Ectodermal cell (in vitro differentiated cells): ENCODE measurements around the gene CHD3.

Experiments
- H3K27ac ChIP-seq: 2 replicates; pipeline ENCODE4 v1.7.0; 2013; ENCODE audit warnings: mild to moderate bottlenecking, low read depth, low read length; ENCODE audit not compliant: insufficient read depth, poor library complexity, severe bottlenecking
- H3K27me3 ChIP-seq: 2 replicates; pipeline ENCODE4 v1.7.0; 2013; ENCODE audit warnings: mild to moderate bottlenecking, low read length; ENCODE audit not compliant: insufficient read depth, control insufficient read depth, poor library complexity, severe bottlenecking
- H3K36me3 ChIP-seq: one replicate; pipeline ENCODE4 v1.7.0; 2013; ENCODE audit warnings: low read length; ENCODE audit not compliant: control insufficient read depth, insufficient read depth
- H3K4me1 ChIP-seq: one replicate; pipeline ENCODE4 v1.7.0; 2013; ENCODE audit warnings: low read length; ENCODE audit not compliant: control insufficient read depth, insufficient read depth
- H3K4me3 ChIP-seq: 2 replicates; pipeline ENCODE4 v1.7.0; 2013; ENCODE audit warnings: low read depth, low read length, control low read depth; ENCODE audit not compliant: insufficient read depth
- H3K9me3 ChIP-seq: 2 replicates; pipeline ENCODE4 v1.7.0; 2013; ENCODE audit warnings: mild to moderate bottlenecking, low read length, moderate library complexity; ENCODE audit not compliant: control insufficient read depth
- WGBS, 2 experiments: methylation state at CpG; one replicate each; pipeline ENCODE4 v1.1.7; 2013; ENCODE audit warnings: missing lambda C conversion rate in 2 of 2; 5-methylcytosine and 5-hydroxymethylcytosine counted together

Gene CHD3

GRCh38 chr17:7916808-7917207 is 28.2 kb downstream of the CHD3 start:
- H3K36me3 ChIP-seq, result no peaks in the 10 kb centered on the region
- H3K27me3 ChIP-seq, result peaks cover 48% of the 10 kb centered on the region
- H3K27ac ChIP-seq, result no peak overlapping the region
- H3K4me3 ChIP-seq, result no peak overlapping the region
- WGBS, 2 experiments, result 66 to 77% methylated on average over 2 of the region's 2 CpGs
- H3K4me1 ChIP-seq, result peaks cover 9% of the 10 kb centered on the region
- no peaks in the 10 kb centered on the region for H3K9me3 ChIP-seq

- no peak overlapping the region for H3K27ac ChIP-seq
These were observed 33.8 kb downstream of the CHD3 start for GRCh38 chr17:7922269-7922844.

GRCh38 chr17:7922845-7923628 is 34.4 kb downstream of the CHD3 start:
- Histone ChIP-seq H3K27me3 (peaks cover 72% of the 10 kb centered on the region), H3K36me3 (no peaks in the 10 kb centered on the region), H3K27ac (no peak overlapping the region), H3K9me3 (no peaks in the 10 kb centered on the region), H3K4me3 (peak overlapping the region; percentile 22), H3K4me1 (no peaks in the 10 kb centered on the region)
- 30 to 31% methylated on average over 45 of the region's 45 CpGs for WGBS, 2 experiments

More at GRCh38 chr17:7922269-7922844, 33.8 kb downstream of the CHD3 start:
- Histone ChIP-seq H3K36me3 (no peaks in the 10 kb centered on the region), H3K4me3 (no peak overlapping the region), H3K4me1 (no peaks in the 10 kb centered on the region), H3K9me3 (no peaks in the 10 kb centered on the region), H3K27me3 (peaks cover 70% of the 10 kb centered on the region)
- WGBS, 2 experiments, result 55 to 57% methylated on average over 16 of the region's 16 CpGs

- 82% methylated on average over 3 of the region's 3 CpGs for whole genome bisulfite sequencing, 2 experiments
These were observed 39.0 kb downstream of the CHD3 start for GRCh38 chr17:7927596-7927995.

GRCh38 chr17:7929158-7930023 is 40.8 kb downstream of the CHD3 start, which contains the start of gene KCNAB3:
Gene KCNAB3, minus strand, starts transcription at chr17:7929856. Its CDS starts 421 bp downstream, at chr17:7929435.
- WGBS, 2 experiments, result 10% methylated on average over 67 of the region's 67 CpGs
- Histone ChIP-seq H3K9me3 (no peaks in the 10 kb centered on the region), H3K36me3 (no peaks in the 10 kb centered on the region), H3K27me3 (peaks cover 50% of the 10 kb centered on the region), H3K4me1 (no peaks in the 10 kb centered on the region), H3K4me3 (peak within 1 kb of the TSS; percentile 27), H3K27ac (no peak within 1 kb of the TSS)

More at GRCh38 chr17:7927596-7927995, 39.0 kb downstream of the CHD3 start:
- peaks cover 68% of the 10 kb centered on the region for H3K27me3 ChIP-seq
- H3K4me3 ChIP-seq, result no peak overlapping the region
- no peak overlapping the region for H3K27ac ChIP-seq
- H3K4me1 ChIP-seq, result no peaks in the 10 kb centered on the region
- no peaks in the 10 kb centered on the region for H3K36me3 ChIP-seq
- H3K9me3 ChIP-seq, result no peaks in the 10 kb centered on the region

- WGBS, 2 experiments, result 41 to 42% methylated on average over 20 of the region's 20 CpGs
- H3K4me1 ChIP-seq, result no peaks in the 10 kb centered on the region
- H3K27ac ChIP-seq, result no peak overlapping the region
- peaks cover 37% of the 10 kb centered on the region for H3K27me3 ChIP-seq
- no peaks in the 10 kb centered on the region for H3K9me3 ChIP-seq
- peak overlapping the region; percentile 61 for H3K4me3 ChIP-seq
- peaks cover 5% of the 10 kb centered on the region for H3K36me3 ChIP-seq
These were observed 42.4 kb downstream of the CHD3 start for GRCh38 chr17:7930841-7931631.

- H3K4me1 ChIP-seq, result no peaks in the 10 kb centered on the region
- no peaks in the 10 kb centered on the region for H3K9me3 ChIP-seq
- H3K27me3 ChIP-seq, result peaks cover 28% of the 10 kb centered on the region
- peak within 1 kb of the TSS; percentile 61 for H3K4me3 ChIP-seq
- WGBS, 2 experiments, result 0% methylated on average over 55 of the region's 55 CpGs
- peaks cover 6% of the 10 kb centered on the region for H3K36me3 ChIP-seq
- no peak within 1 kb of the TSS for H3K27ac ChIP-seq
These were observed 43.3 kb downstream of the CHD3 start, which contains the start of the genes CNTROB and TRAPPC1 for GRCh38 chr17:7931709-7932482. Gene CNTROB, plus strand, starts transcription at chr17:7932206. Its CDS starts 874 bp downstream, at chr17:7933080. Gene TRAPPC1, minus strand, starts transcription at chr17:7931946. Its CDS starts 117 bp downstream, at chr17:7931829.

GRCh38 chr17:7932483-7932891 is 43.9 kb downstream of the CHD3 start:
- Histone ChIP-seq H3K27me3 (peaks cover 22% of the 10 kb centered on the region), H3K27ac (no peak overlapping the region), H3K4me1 (no peaks in the 10 kb centered on the region), H3K4me3 (peak overlapping the region; percentile 61), H3K36me3 (peaks cover 10% of the 10 kb centered on the region), H3K9me3 (no peaks in the 10 kb centered on the region)
- WGBS, 2 experiments, result 1% methylated on average over 17 of the region's 17 CpGs

- H3K4me1 ChIP-seq, result no peaks in the 10 kb centered on the region
- H3K27ac ChIP-seq, result no peak overlapping the region
- H3K27me3 ChIP-seq, result peaks cover 18% of the 10 kb centered on the region
- peaks cover 10% of the 10 kb centered on the region for H3K36me3 ChIP-seq
- peak overlapping the region; percentile 61 for H3K4me3 ChIP-seq
- H3K9me3 ChIP-seq, result no peaks in the 10 kb centered on the region
- WGBS, 2 experiments, result 13% methylated on average over 15 to 16 of the region's 16 CpGs
These were observed 44.4 kb downstream of the CHD3 start for GRCh38 chr17:7932949-7933348.
